Panc1 (cell line): ENCODE data around the gene BTC. TPM values are rescaled to one million over a fixed set of nuclear protein-coding genes. Genes with fewer than 3 reads are reported as not detected.

ENCODE experiments used
- ATAC-seq: fragments of 200-7000 bp; cut with Tn5 transposase; 2 replicates; pipeline ENCODE4 v1.9.1; 2020; ENCODE audit warnings: mild to moderate bottlenecking, moderate library complexity
- BruUV-seq: library from RNA; stranded (reverse); fragments of 400-500 nt; replicated peaks from 2 replicates; lab custom pipeline; 2021; lab: Mats Ljungman, UMichigan
- CTCF ChIA-PET: fragments of 300-600 bp; sonication (Branson Sonifier 250); formaldehyde crosslinking; loops from one replicate; lab custom pipeline; 2022; ENCODE audit warnings: antibody characterized with exemption; lab: Charles Lee
- POLR2A ChIA-PET: fragments of 300-600 bp; sonication (Branson Sonifier 250); formaldehyde crosslinking; loops from one replicate; lab custom pipeline; 2022; ENCODE audit warnings: antibody characterized with exemption; lab: Charles Lee
- DNase-seq: peaks from one replicate; pipeline ENCODE4 v3.0.0-alpha.2; 2010; ENCODE audit warnings: low read depth, low spot score
- H3K27ac ChIP-seq: 2 replicates; pipeline ENCODE4 v1.5.1; 2011; ENCODE audit warnings: mild to moderate bottlenecking, low read length, inconsistent platforms
- H3K27me3 ChIP-seq: fragments of 200-500 bp; sonication (Bioruptor generic); 2 replicates; pipeline ENCODE4 v1.6.0; 2014; ENCODE audit warnings: low read length, inconsistent platforms; ENCODE audit not compliant: control insufficient read depth, insufficient read depth
- H3K36me3 ChIP-seq: fragments of 200-500 bp; sonication (Bioruptor generic); 2 replicates; pipeline ENCODE4 v1.5.1; 2014; ENCODE audit warnings: inconsistent platforms, mild to moderate bottlenecking, low read length, moderate library complexity; ENCODE audit not compliant: control insufficient read depth, insufficient read depth
- H3K4me1 ChIP-seq: 2 replicates; pipeline ENCODE4 v1.5.1; 2011; ENCODE audit warnings: inconsistent platforms, mild to moderate bottlenecking, low read length, moderate library complexity; ENCODE audit not compliant: control insufficient read depth, insufficient read depth
- H3K4me3 ChIP-seq, 2 experiments: 2 replicates each; pipeline ENCODE4 v1.5.1; 2011 to 2012; ENCODE audit warnings: low read depth in 2 of 2, low read length in 2 of 2, mild to moderate bottlenecking in 2 of 2, inconsistent platforms in 1 of 2, moderate library complexity in 1 of 2
- H3K9me3 ChIP-seq: fragments of 200-500 bp; sonication (Bioruptor generic); 2 replicates; pipeline ENCODE4 v1.5.1; 2014; ENCODE audit warnings: low read depth, mild to moderate bottlenecking, inconsistent platforms, low read length, moderate library complexity; ENCODE audit not compliant: control insufficient read depth, insufficient read depth
- CTCF ChIP-seq: fragments of 450-650 bp; IDR thresholded peaks from 2 replicates; pipeline ENCODE4 v1.5.1; 2017; ENCODE audit warnings: mild to moderate bottlenecking
- POLR2AphosphoS5 ChIP-seq: IDR thresholded peaks from 2 replicates; pipeline ENCODE4 v1.6.1; 2012; ENCODE audit warnings: mild to moderate bottlenecking, low read depth, low read length, moderate library complexity
- REST ChIP-seq, 2 experiments: IDR thresholded peaks; 2 replicates each; pipeline ENCODE4 v1.6.1; 2011 to 2012; ENCODE audit warnings: low read depth in 2 of 2, control low read depth in 1 of 2, low read length in 1 of 2, mild to moderate bottlenecking in 1 of 2, moderate library complexity in 1 of 2; ENCODE audit not compliant: insufficient read depth in 1 of 2
- SIN3A ChIP-seq: IDR thresholded peaks from 2 replicates; pipeline ENCODE4 v1.6.1; 2012; ENCODE audit warnings: low read depth, mild to moderate bottlenecking, low read length, moderate library complexity, borderline replicate concordance; ENCODE audit not compliant: insufficient read depth
- TCF7L2 ChIP-seq: IDR thresholded peaks from 2 replicates; pipeline ENCODE4 v1.6.1; 2011; ENCODE audit warnings: mild to moderate bottlenecking, low read depth, low read length, inconsistent platforms
- in situ Hi-C: cut with HindIII; loops from 2 replicates; pipeline ENCODE4 v1.10.0; 2016; ENCODE audit warnings: low sequenced_read_pairs, low pct_unique_long_range_greater_than_20kb
- intact Hi-C: fragments of 100-400 bp; cut with micrococcal nuclease; formaldehyde crosslinking; loops from one replicate; pipeline ENCODE4 v1.10.0; 2022; ENCODE audit not compliant: unreplicated experiment
- total RNA-seq: library from RNA; stranded (reverse); gene quantifications from one replicate; pipeline ENCODE4 v1.2.1, GENCODE V29; 2021; ENCODE audit not compliant: unreplicated experiment

Gene BTC
- total RNA-seq, 1 experiment from 2014 or later: 0.08 TPM

GRCh38 chr4:74823194-74823593 lies 28.9 kb upstream of the BTC start:
- ATAC-seq: no peak
- Histone ChIP-seq H3K9me3 (no peaks in the 10 kb centered on the region), H3K4me1 (no peaks in the 10 kb centered on the region), H3K27me3 (no peaks in the 10 kb centered on the region), H3K4me3 (no peak overlapping the region), H3K27ac (no peak overlapping the region), H3K36me3 (no peaks in the 10 kb centered on the region)
- DNase-seq: no peak
- TF ChIP-seq SIN3A: no peak
- no peak for TF ChIP-seq POLR2AphosphoS5
- TF ChIP-seq REST (IDR thresholded peaks at IDR 0.05; ENCODE audit: insufficient read depth in 1 of 2, low read depth in 2 of 2, low read length in 1 of 2): no peak
- TF ChIP-seq CTCF: no peak
- no peak for TF ChIP-seq TCF7L2
- intact Hi-C loops: no loop called here
- in situ Hi-C loops: no loop called here
- CTCF ChIA-PET: no interaction called here
- BruUV-seq: no TSS peak
- POLR2A ChIA-PET: no interaction called here

GRCh38 chr4:74822603-74823002 lies 28.3 kb upstream of the BTC start:
- ChIA-PET CTCF (no interaction called here), POLR2A (no interaction called here)
- intact Hi-C loops (no loop called here), in situ Hi-C loops (no loop called here)
- Histone ChIP-seq H3K27me3 (no peaks in the 10 kb centered on the region), H3K27ac (no peak overlapping the region), H3K4me1 (no peaks in the 10 kb centered on the region), H3K9me3 (no peaks in the 10 kb centered on the region), H3K36me3 (no peaks in the 10 kb centered on the region), H3K4me3 (no peak overlapping the region)
- no TSS peak for BruUV-seq
- no peak for DNase-seq
- TF ChIP-seq CTCF (no peak), REST (IDR thresholded peaks at IDR 0.05; ENCODE audit: insufficient read depth in 1 of 2, low read depth in 2 of 2, low read length in 1 of 2) (no peak), SIN3A (no peak), POLR2AphosphoS5 (no peak), TCF7L2 (no peak)
- ATAC-seq: no peak
